ENCODE data around the gene CC2D2A.

DNA sequence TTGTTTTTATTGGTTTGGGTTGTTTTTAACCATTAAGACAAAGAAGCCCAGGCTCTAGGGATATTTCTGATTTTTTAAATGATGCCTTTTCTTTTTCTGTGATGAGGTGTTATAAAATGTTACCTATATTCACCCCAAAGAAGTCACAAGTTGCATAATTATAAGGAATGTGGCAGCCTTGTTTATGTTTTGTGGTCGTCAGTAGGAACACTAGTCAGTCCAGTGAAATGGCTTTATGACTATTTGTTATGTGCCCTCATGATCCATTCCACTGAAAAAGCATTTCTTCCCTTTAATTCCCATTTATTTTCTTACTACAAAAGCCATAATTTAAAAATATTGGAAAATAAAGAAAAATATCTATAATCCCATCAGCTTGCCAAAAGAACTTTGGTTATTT lies 34.4 kb downstream of the CC2D2A start:
- TF ChIP-seq, protein P1, sequence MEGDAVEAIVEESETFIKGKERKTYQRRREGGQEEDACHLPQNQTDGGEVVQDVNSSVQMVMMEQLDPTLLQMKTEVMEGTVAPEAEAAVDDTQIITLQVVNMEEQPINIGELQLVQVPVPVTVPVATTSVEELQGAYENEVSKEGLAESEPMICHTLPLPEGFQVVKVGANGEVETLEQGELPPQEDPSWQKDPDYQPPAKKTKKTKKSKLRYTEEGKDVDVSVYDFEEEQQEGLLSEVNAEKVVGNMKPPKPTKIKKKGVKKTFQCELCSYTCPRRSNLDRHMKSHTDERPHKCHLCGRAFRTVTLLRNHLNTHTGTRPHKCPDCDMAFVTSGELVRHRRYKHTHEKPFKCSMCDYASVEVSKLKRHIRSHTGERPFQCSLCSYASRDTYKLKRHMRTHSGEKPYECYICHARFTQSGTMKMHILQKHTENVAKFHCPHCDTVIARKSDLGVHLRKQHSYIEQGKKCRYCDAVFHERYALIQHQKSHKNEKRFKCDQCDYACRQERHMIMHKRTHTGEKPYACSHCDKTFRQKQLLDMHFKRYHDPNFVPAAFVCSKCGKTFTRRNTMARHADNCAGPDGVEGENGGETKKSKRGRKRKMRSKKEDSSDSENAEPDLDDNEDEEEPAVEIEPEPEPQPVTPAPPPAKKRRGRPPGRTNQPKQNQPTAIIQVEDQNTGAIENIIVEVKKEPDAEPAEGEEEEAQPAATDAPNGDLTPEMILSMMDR (conservative IDR thresholded peaks at IDR 0.05; ENCODE audit: low read length) = no peak
- no peak for TF ChIP-seq EZH2phosphoT487 (IDR thresholded peaks at IDR 0.05; ENCODE audit: borderline replicate concordance, low read depth, low read length)
